ACC112 (cell line): ENCODE results near the gene NLGN1.
"Not testable (repeated sequence)": the region's sequence is repeated elsewhere in the genome, so short reads cannot be mapped to it uniquely, and the experiment has no call there.

Source experiments
- H2AFZ ChIP-seq: fragments of 200-600 bp; sonication (generic); one replicate; pipeline ENCODE4 v1.6.0; 2017; ENCODE audit warnings: antibody characterized with exemption, low read length; ENCODE audit not compliant: unreplicated experiment
- H3K27ac ChIP-seq: fragments of 200-600 bp; sonication (generic); 2 replicates; pipeline ENCODE4 v1.5.1; 2014; ENCODE audit warnings: low read depth, mild to moderate bottlenecking, antibody characterized with exemption, low read length, moderate library complexity
- H3K27me3 ChIP-seq: fragments of 200-600 bp; sonication (generic); 2 replicates; pipeline ENCODE4 v1.6.1; 2014; ENCODE audit warnings: mild to moderate bottlenecking, antibody characterized with exemption, low read length, moderate library complexity, mixed read lengths; ENCODE audit not compliant: insufficient read depth
- H3K36me3 ChIP-seq: fragments of 200-600 bp; sonication (generic); 2 replicates; pipeline ENCODE4 v1.6.1; 2016; ENCODE audit warnings: mild to moderate bottlenecking, antibody characterized with exemption, low read length, moderate library complexity, mixed read lengths; ENCODE audit not compliant: insufficient read depth
- H3K4me1 ChIP-seq: fragments of 200-600 bp; sonication (generic); one replicate; pipeline ENCODE4 v1.6.1; 2016; ENCODE audit warnings: low read length, mixed read lengths; ENCODE audit not compliant: insufficient read depth, unreplicated experiment, control insufficient read depth
- H3K4me3 ChIP-seq: fragments of 200-600 bp; sonication (generic); 2 replicates; pipeline ENCODE4 v1.5.1; 2014; ENCODE audit warnings: mild to moderate bottlenecking, low read depth, low read length
- H3K79me2 ChIP-seq: fragments of 200-600 bp; sonication (generic); one replicate; pipeline ENCODE4 v1.6.0; 2016; ENCODE audit warnings: low read length; ENCODE audit not compliant: control insufficient read depth, unreplicated experiment, insufficient read depth

Gene NLGN1

GRCh38 chr3:173397161-173398110, at the start of gene NLGN1:
Gene NLGN1, plus strand, starts transcription at chr3:173397744.
- H3K4me1 ChIP-seq: peaks cover 3% of the 10 kb centered on the region
- peaks cover 19% of the 10 kb centered on the region for H3K27me3 ChIP-seq
- peak within 1 kb of the TSS; percentile 75 for H2AFZ ChIP-seq
- H3K36me3 ChIP-seq: no peaks in the 10 kb centered on the region
- H3K27ac ChIP-seq: peak within 1 kb of the TSS; percentile 3
- peak within 1 kb of the TSS; percentile 82 for H3K4me3 ChIP-seq
- no peaks in the 10 kb centered on the region for H3K79me2 ChIP-seq

GRCh38 chr3:173351886-173352285, 45.7 kb upstream of the NLGN1 start:
- H2AFZ ChIP-seq: no peak overlapping the region
- no peaks in the 10 kb centered on the region for H3K4me1 ChIP-seq
- no peaks in the 10 kb centered on the region for H3K27me3 ChIP-seq
- H3K36me3 ChIP-seq: no peaks in the 10 kb centered on the region
- H3K27ac ChIP-seq: no peak overlapping the region
- H3K79me2 ChIP-seq: no peaks in the 10 kb centered on the region
- no peak overlapping the region for H3K4me3 ChIP-seq

GRCh38 chr3:173353137-173353536, 44.4 kb upstream of the NLGN1 start:
- H3K4me3 ChIP-seq, H3K36me3 ChIP-seq, H3K27ac ChIP-seq: not testable (repeated sequence)

GRCh38 chr3:173354124-173354523, 43.4 kb upstream of the NLGN1 start:
- Histone ChIP-seq H3K4me3 (peak overlapping the region; percentile 50; the same call in 1 of the 2 replicates), H2AFZ (no peak overlapping the region)

More at GRCh38 chr3:173353137-173353536, 44.4 kb upstream of the NLGN1 start:
- not testable (repeated sequence) for H3K27me3 ChIP-seq, H3K79me2 ChIP-seq, H2AFZ ChIP-seq, H3K4me1 ChIP-seq

GRCh38 chr3:173371848-173372487, 25.6 kb upstream of the NLGN1 start:
- Histone ChIP-seq H3K79me2 (no peaks in the 10 kb centered on the region), H3K4me3 (no peak overlapping the region), H3K27me3 (no peaks in the 10 kb centered on the region), H3K27ac (no peak overlapping the region), H3K4me1 (no peaks in the 10 kb centered on the region), H3K36me3 (no peaks in the 10 kb centered on the region), H2AFZ (no peak overlapping the region)

More at GRCh38 chr3:173354124-173354523, 43.4 kb upstream of the NLGN1 start:
- Histone ChIP-seq H3K36me3 (no peaks in the 10 kb centered on the region), H3K27me3 (no peaks in the 10 kb centered on the region), H3K4me1 (no peaks in the 10 kb centered on the region), H3K27ac (no peak overlapping the region), H3K79me2 (no peaks in the 10 kb centered on the region)

GRCh38 chr3:173380681-173381080, 16.9 kb upstream of the NLGN1 start:
- H3K27ac ChIP-seq: no peak overlapping the region
- no peaks in the 10 kb centered on the region for H3K4me1 ChIP-seq
- no peak overlapping the region for H2AFZ ChIP-seq
- H3K79me2 ChIP-seq: no peaks in the 10 kb centered on the region
- no peak overlapping the region for H3K4me3 ChIP-seq
- no peaks in the 10 kb centered on the region for H3K27me3 ChIP-seq
- H3K36me3 ChIP-seq: no peaks in the 10 kb centered on the region

GRCh38 chr3:173381936-173382335, 15.6 kb upstream of the NLGN1 start:
- H3K79me2 ChIP-seq, H3K36me3 ChIP-seq, H3K27ac ChIP-seq, H3K27me3 ChIP-seq, H2AFZ ChIP-seq, H3K4me1 ChIP-seq, H3K4me3 ChIP-seq: not testable (repeated sequence)

GRCh38 chr3:173395073-173395411, 2.5 kb upstream of the NLGN1 start:
- H3K27ac ChIP-seq: peak overlapping the region; percentile 72
- peaks cover 19% of the 10 kb centered on the region for H3K27me3 ChIP-seq
- peak overlapping the region; percentile 82 for H3K4me3 ChIP-seq
- no peaks in the 10 kb centered on the region for H3K79me2 ChIP-seq
- no peaks in the 10 kb centered on the region for H3K36me3 ChIP-seq
- H2AFZ ChIP-seq: peak overlapping the region; percentile 88
- peaks cover 3% of the 10 kb centered on the region for H3K4me1 ChIP-seq

GRCh38 chr3:173395412-173396181, 1.9 kb upstream of the NLGN1 start:
- H3K4me3 ChIP-seq: peak overlapping the region; percentile 82
- no peaks in the 10 kb centered on the region for H3K36me3 ChIP-seq
- H3K27me3 ChIP-seq: peaks cover 19% of the 10 kb centered on the region
- H3K27ac ChIP-seq: peak overlapping the region; percentile 72
- peaks cover 3% of the 10 kb centered on the region for H3K4me1 ChIP-seq
- H3K79me2 ChIP-seq: no peaks in the 10 kb centered on the region
- peak overlapping the region; percentile 88 for H2AFZ ChIP-seq

- H2AFZ ChIP-seq: peak overlapping the region; percentile 88
These were observed 1.1 kb upstream of the NLGN1 start for GRCh38 chr3:173396191-173397041.

More at GRCh38 chr3:173396191-173397041, 1.1 kb upstream of the NLGN1 start:
- Histone ChIP-seq H3K4me1 (peaks cover 3% of the 10 kb centered on the region), H3K36me3 (no peaks in the 10 kb centered on the region), H3K79me2 (no peaks in the 10 kb centered on the region), H3K27ac (no peak overlapping the region), H3K4me3 (peak overlapping the region; percentile 82), H3K27me3 (peaks cover 19% of the 10 kb centered on the region)
